RKO (cell line): ENCODE measurements around the gene KRT3.
"Not testable (repeated sequence)": the region's sequence is repeated elsewhere in the genome, so short reads cannot be mapped to it uniquely, and the experiment has no call there.

Experiments
- DNase-seq: peaks from one replicate; pipeline ENCODE4 v3.0.0-alpha.2; 2016; ENCODE audit warnings: low spot score

KRT3 gene

GRCh38 chr12:52781399-52782082, 14.4 kb downstream of the KRT3 start:
- DNase-seq: no peak

- DNase-seq: no peak
Observed at GRCh38 chr12:52779914-52780313, 16.0 kb downstream of the KRT3 start.

GRCh38 chr12:52778833-52779232, 17.1 kb downstream of the KRT3 start:
- no peak for DNase-seq

GRCh38 chr12:52777566-52777965, 18.4 kb downstream of the KRT3 start:
- DNase-seq: no peak

- DNase-seq: no peak
Observed at GRCh38 chr12:52776913-52777395, 19.0 kb downstream of the KRT3 start, which contains the start of gene KRT76. KRT76 (minus strand) TSS chr12:52777345; CDS start chr12:52777291, 54 bp downstream.

GRCh38 chr12:52776435-52776834, 19.5 kb downstream of the KRT3 start:
- DNase-seq: no peak

GRCh38 chr12:52774629-52775250, 21.2 kb downstream of the KRT3 start:
- no peak for DNase-seq

GRCh38 chr12:52772772-52773171, 23.1 kb downstream of the KRT3 start:
- no peak for DNase-seq

GRCh38 chr12:52772188-52772587, 23.7 kb downstream of the KRT3 start:
- no peak for DNase-seq

GRCh38 chr12:52771505-52771904, 24.4 kb downstream of the KRT3 start:
- DNase-seq: no peak

GRCh38 chr12:52771088-52771487, 24.8 kb downstream of the KRT3 start:
- no peak for DNase-seq

- DNase-seq: no peak
Observed at GRCh38 chr12:52769946-52770345, 26.0 kb downstream of the KRT3 start.

- DNase-seq: no peak
Observed at GRCh38 chr12:52769354-52769753, 26.6 kb downstream of the KRT3 start.

- no peak for DNase-seq
Observed at GRCh38 chr12:52768479-52769200, 27.3 kb downstream of the KRT3 start.

- DNase-seq: no peak
Observed at GRCh38 chr12:52767427-52767826, 28.5 kb downstream of the KRT3 start.

- no peak for DNase-seq
Observed at GRCh38 chr12:52767020-52767379, 28.9 kb downstream of the KRT3 start.

GRCh38 chr12:52766351-52767019, 29.4 kb downstream of the KRT3 start:
- no peak for DNase-seq

- DNase-seq: no peak
Observed at GRCh38 chr12:52765702-52766101, 30.2 kb downstream of the KRT3 start.

GRCh38 chr12:52763991-52764390, 31.9 kb downstream of the KRT3 start:
- DNase-seq: no peak

GRCh38 chr12:52763036-52763659, 32.8 kb downstream of the KRT3 start:
- DNase-seq: no peak

- DNase-seq: no peak
Observed at GRCh38 chr12:52761802-52762201, 34.1 kb downstream of the KRT3 start.

GRCh38 chr12:52761218-52761617, 34.7 kb downstream of the KRT3 start:
- DNase-seq: not testable (repeated sequence)
